Measurements from ENCODE around the gene INSRR.
A peak's percentile ranks its signal among the peaks of the same experiment; 100 is the strongest.

INSRR gene

DNA sequence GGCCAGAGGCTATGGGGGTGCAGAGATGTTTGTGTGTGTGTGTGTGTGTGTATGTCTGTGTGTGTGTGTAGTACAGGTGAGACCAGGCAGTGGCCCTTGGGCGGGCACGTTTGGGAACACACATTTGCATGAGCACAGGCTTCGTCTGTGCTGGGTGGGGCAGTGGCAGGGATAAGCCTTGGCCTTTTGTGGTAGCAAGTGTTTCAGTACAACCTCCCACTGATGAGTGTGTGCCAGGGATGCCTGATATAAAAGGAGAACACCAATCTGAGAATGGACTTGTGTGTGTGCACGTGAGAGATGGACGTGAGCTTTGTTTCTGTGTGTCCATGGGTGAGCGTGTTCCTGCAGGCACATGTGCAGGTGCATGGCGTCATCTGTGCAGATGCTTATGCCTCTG is 4.7 kb upstream of the INSRR start:
- in situ Hi-C loops (cut with HindIII; ENCODE audit: low sequenced_read_pairs) = no loop called here
- no peak for DNase-seq (ENCODE audit: low read depth)
- TF ChIP-seq CTCF (IDR thresholded peaks at IDR 0.05; ENCODE audit: low read depth, low read length, missing control alignments) = no peak
- H3K4me3 ChIP-seq (ENCODE audit: low read depth, low read length) = no peak overlapping the region

DNA sequence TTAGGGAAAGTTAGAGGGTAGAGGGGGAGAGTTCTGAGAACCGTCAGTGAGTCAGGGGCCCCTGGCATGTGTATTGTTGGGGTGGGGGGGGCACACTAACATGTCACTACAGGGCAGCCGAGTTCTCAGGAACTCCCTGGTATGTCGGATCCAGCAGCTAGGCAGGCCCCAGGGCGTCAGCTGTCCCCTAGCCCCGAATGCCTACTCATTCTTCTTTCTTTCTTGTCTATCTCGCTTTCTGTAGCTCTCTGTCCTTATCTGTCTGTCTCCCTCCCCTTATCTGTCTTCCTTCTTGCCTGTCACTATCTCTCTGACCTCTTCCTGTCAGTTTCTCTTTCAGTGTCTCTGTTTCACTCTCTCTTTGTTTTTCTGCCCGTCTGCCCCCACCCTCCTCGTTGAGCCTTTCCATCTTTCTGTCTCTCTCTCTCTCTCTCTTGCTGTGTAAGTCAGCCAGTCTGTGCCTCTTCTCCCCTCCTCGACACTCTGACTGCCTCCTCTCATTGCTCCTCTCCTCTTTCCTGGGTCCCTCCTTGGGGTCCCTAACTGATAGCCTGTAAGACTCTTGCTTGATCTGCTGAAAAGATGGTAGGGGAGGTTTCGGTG is 4.2 kb upstream of the INSRR start:
- TF ChIP-seq CTCF (IDR thresholded peaks at IDR 0.05; ENCODE audit: low read depth, low read length, missing control alignments) = no peak
- in situ Hi-C loops (cut with HindIII; ENCODE audit: low sequenced_read_pairs) = no loop called here
- DNase-seq (ENCODE audit: low read depth) = no peak
- H3K4me3 ChIP-seq (ENCODE audit: low read depth, low read length) = no peak overlapping the region

GRCh38 chr1:156862584-156862983 is 3.7 kb upstream of the INSRR start:
- in situ Hi-C loops (cut with HindIII; ENCODE audit: low sequenced_read_pairs) = no loop called here
- DNase-seq (ENCODE audit: low read depth) = no peak
- no peak overlapping the region for H3K4me3 ChIP-seq (ENCODE audit: low read depth, low read length)
- no peak for TF ChIP-seq CTCF (IDR thresholded peaks at IDR 0.05; ENCODE audit: low read depth, low read length, missing control alignments)

GRCh38 chr1:156860628-156861423 is 1.9 kb upstream of the INSRR start, which contains the start of gene NTRK1:
Gene NTRK1 (plus strand): TSS chr1:156860865. CDS start chr1:156860935, 70 bp downstream.
- TF ChIP-seq CTCF (IDR thresholded peaks at IDR 0.05; ENCODE audit: low read depth, low read length, missing control alignments) = no peak
- no peak for DNase-seq (ENCODE audit: low read depth)
- in situ Hi-C loops (cut with HindIII; ENCODE audit: low sequenced_read_pairs) = no loop called here
- peak within 1 kb of the TSS; percentile 33 for H3K4me3 ChIP-seq (ENCODE audit: low read depth, low read length)

DNA sequence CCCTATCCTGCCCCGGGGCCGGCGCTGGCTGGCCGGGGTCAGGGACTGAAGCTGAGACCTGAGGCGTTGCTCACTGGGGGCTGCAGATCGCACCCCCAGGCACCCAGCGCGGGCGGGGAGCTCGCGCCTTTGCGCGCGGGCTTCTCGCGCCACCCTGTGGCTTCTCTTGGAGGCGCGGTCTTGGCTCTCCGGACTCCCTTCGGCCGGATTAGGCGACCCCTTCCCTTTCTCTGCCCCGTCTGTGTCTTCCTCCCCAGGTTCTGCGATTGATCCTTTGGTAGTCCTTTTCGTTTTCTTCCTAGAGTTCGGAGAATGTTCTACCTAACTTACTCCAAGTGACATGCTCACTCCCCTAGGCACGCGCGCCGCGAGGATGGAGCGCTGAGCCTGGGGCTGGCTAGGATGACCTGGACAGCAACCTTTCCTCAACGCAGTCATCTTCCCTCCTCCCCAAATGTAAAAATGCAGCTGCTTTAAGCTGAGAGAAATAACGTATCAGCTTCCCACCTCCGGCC is 1.3 kb upstream of the INSRR start:
- DNase-seq (ENCODE audit: low read depth) = no peak

More for the DNA sequence above, 1.3 kb upstream of the INSRR start:
- TF ChIP-seq CTCF (IDR thresholded peaks at IDR 0.05; ENCODE audit: low read depth, low read length, missing control alignments) = peak; percentile 84
- in situ Hi-C loops (cut with HindIII; ENCODE audit: low sequenced_read_pairs) = no loop called here
- H3K4me3 ChIP-seq (ENCODE audit: low read depth, low read length) = peak overlapping the region; percentile 33
